PC-3 (cell line): ENCODE measurements around the gene PSAPL1. TPM values are rescaled to one million over a fixed set of nuclear protein-coding genes. Genes with fewer than 3 reads are reported as not detected.
A peak's percentile ranks its signal among the peaks of the same experiment; 100 is the strongest.

Experiments
- ATAC-seq: fragments of 200-7000 bp; cut with Tn5 transposase; 2 replicates; pipeline ENCODE4 v1.9.1; 2020; ENCODE audit warnings: mild to moderate bottlenecking, moderate library complexity
- BruUV-seq: library from RNA; stranded (reverse); fragments of 400-500 nt; replicated peaks from 2 replicates; lab custom pipeline; 2021; lab: Mats Ljungman, UMichigan
- CTCF ChIA-PET: fragments of 300-600 bp; sonication (Branson Sonifier 250); formaldehyde crosslinking; loops from one replicate; lab custom pipeline; 2022; ENCODE audit warnings: antibody characterized with exemption; lab: Charles Lee
- POLR2A ChIA-PET: fragments of 300-600 bp; sonication (Branson Sonifier 250); formaldehyde crosslinking; loops from one replicate; lab custom pipeline; 2022; ENCODE audit warnings: antibody characterized with exemption; ENCODE audit not compliant: unreplicated experiment; lab: Charles Lee
- DNase-seq: peaks from one replicate; pipeline ENCODE4 v3.0.0-alpha.2; 2015
- H2AFZ ChIP-seq: fragments of 300-600 bp; sonication (generic); 2 replicates; pipeline ENCODE4 v1.6.0; 2016; ENCODE audit warnings: antibody characterized with exemption, low read length
- H3F3A ChIP-seq: fragments of 300-600 bp; sonication (generic); one replicate; pipeline ENCODE4 v1.6.0; 2017; ENCODE audit warnings: antibody characterized with exemption, low read length, control low read depth, mild to moderate bottlenecking; ENCODE audit not compliant: unreplicated experiment
- H3K27ac ChIP-seq: fragments of 300-600 bp; sonication (generic); 2 replicates; pipeline ENCODE4 v1.5.1; 2016; ENCODE audit warnings: mild to moderate bottlenecking, low read length
- H3K27me3 ChIP-seq: fragments of 300-600 bp; sonication (generic); 2 replicates; pipeline ENCODE4 v1.6.1; 2016; ENCODE audit warnings: low read length, mixed read lengths
- H3K36me3 ChIP-seq: fragments of 300-600 bp; sonication (generic); 2 replicates; pipeline ENCODE4 v1.6.1; 2016; ENCODE audit warnings: low read depth, mixed run types, low read length, mixed read lengths
- H3K4me1 ChIP-seq: fragments of 300-600 bp; sonication (generic); 2 replicates; pipeline ENCODE4 v1.5.1; 2016; ENCODE audit warnings: low read length; ENCODE audit not compliant: insufficient read depth
- H3K4me2 ChIP-seq: fragments of 300-600 bp; sonication (generic); 2 replicates; pipeline ENCODE4 v1.6.0; 2016; ENCODE audit warnings: low read length
- H3K4me3 ChIP-seq: fragments of 300-600 bp; sonication (generic); 2 replicates; pipeline ENCODE4 v1.5.1; 2016; ENCODE audit warnings: mild to moderate bottlenecking, low read length, mixed read lengths
- H3K79me2 ChIP-seq: fragments of 300-600 bp; sonication (generic); 2 replicates; pipeline ENCODE4 v1.6.1; 2017; ENCODE audit warnings: low read length, mixed read lengths
- H3K9ac ChIP-seq: fragments of 300-600 bp; sonication (generic); 2 replicates; pipeline ENCODE4 v1.6.0; 2016; ENCODE audit warnings: mild to moderate bottlenecking, low read length
- H3K9me2 ChIP-seq: fragments of 300-600 bp; sonication (generic); replicated peaks from 2 replicates; pipeline ENCODE4 v1.6.1; 2016; ENCODE audit warnings: mixed run types, low read length, mixed read lengths
- H3K9me3 ChIP-seq: fragments of 300-600 bp; sonication (generic); 2 replicates; pipeline ENCODE4 v1.6.1; 2016; ENCODE audit warnings: low read length, mixed read lengths
- H4K20me1 ChIP-seq: fragments of 300-600 bp; sonication (generic); 2 replicates; pipeline ENCODE4 v1.6.1; 2016; ENCODE audit warnings: low read length, mixed read lengths
- EZH2 ChIP-seq: fragments of 300-600 bp; sonication (generic); IDR thresholded peaks from one replicate; pipeline ENCODE4 v1.6.1; 2017; ENCODE audit warnings: antibody characterized with exemption, mild to moderate bottlenecking, low read length; ENCODE audit not compliant: unreplicated experiment
- EZH2phosphoT487 ChIP-seq: fragments of 300-600 bp; sonication (generic); IDR thresholded peaks from 2 replicates; pipeline ENCODE4 v1.6.1; 2018; ENCODE audit warnings: mild to moderate bottlenecking, antibody characterized with exemption, low read length, borderline replicate concordance
- intact Hi-C: fragments of 100-400 bp; cut with micrococcal nuclease; formaldehyde crosslinking; loops from 2 replicates; pipeline ENCODE4 v1.9.0; 2023
- total RNA-seq: library from RNA; depleted of rRNA; stranded (reverse); fragments of >200 nt; gene quantifications from 2 replicates; pipeline ENCODE4 v1.2.3, GENCODE V29; 2014
- TF ChIP-seq, protein P1 (sequence below): fragments of 300-600 bp; sonication (generic); conservative IDR thresholded peaks from 2 replicates; pipeline ENCODE4 v1.5.1; 2017; ENCODE audit warnings: antibody characterized with exemption, low read depth, mild to moderate bottlenecking, low read length

PSAPL1 gene
- total RNA-seq, 1 experiment from 2014 or later, result 0.15 TPM

DNA sequence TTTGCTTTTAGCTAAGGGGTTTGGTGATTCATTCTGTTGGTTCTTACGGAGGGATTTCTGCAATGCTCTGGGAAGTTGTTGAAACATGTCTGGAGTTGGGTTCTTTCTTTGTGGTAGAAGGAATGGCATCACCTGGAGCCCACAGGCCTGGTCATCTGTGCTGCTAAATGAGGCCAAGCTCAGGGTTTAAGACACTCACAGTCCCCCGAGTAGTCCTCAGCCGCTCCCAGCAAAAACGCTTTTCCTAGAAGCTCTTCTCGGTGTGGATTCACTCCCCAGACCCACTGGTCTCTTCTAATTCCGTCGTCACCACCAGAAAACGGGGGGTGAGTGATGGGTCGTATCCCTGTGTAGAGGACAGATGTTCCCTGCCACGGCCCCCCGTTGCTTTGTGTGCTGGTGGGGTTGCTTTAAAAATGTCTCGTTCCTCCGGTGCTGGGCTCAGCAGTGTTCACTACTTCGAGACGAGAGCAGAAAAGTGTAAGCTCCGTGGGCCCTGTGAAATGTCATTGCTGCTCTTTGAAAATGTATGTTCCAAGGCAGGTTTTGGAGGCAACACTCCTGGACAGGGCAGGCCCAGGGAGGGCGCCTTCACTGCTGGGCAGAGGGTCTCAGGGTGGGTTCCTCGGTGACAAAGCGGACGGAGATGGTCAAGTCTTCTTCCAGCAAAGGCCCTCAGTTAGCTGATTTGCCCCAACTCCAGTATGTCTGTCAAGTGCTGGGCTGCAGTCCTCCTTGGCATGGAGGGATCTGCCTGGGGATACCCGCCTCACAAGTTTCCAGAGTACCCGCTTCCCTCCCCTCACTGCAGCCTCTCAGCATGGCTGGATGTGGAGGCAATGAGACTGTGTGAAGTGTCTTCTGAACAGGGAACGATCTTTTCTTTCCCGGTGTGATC, 37.3 kb downstream of the PSAPL1 start:
- CTCF ChIA-PET, result interaction anchor here (1.0 kb wide), 1 partner anchor 253 kb away, joined by 4 read pairs; no protein-coding TSS in a partner anchor
- Histone ChIP-seq H3K27me3 (no peaks in the 10 kb centered on the region), H3K36me3 (no peaks in the 10 kb centered on the region), H4K20me1 (no peaks in the 10 kb centered on the region), H3F3A (no peaks in the 10 kb centered on the region), H3K4me1 (peaks cover 17% of the 10 kb centered on the region), H3K79me2 (no peaks in the 10 kb centered on the region), H2AFZ (no peak overlapping the region), H3K9ac (no peak overlapping the region), H3K9me2 (no peaks in the 10 kb centered on the region), H3K27ac (no peak overlapping the region), H3K9me3 (no peaks in the 10 kb centered on the region), H3K4me2 (peak overlapping the region; percentile 6; the same call in 1 of the 2 replicates), H3K4me3 (no peak overlapping the region)
- BruUV-seq, result no TSS peak
- intact Hi-C loops, result no loop called here
- TF ChIP-seq EZH2phosphoT487, result no peak
- no peak for TF ChIP-seq EZH2
- DNase-seq (no peak), ATAC-seq (no peak; the same call in 1 of the 2 replicates)
- POLR2A ChIA-PET, result no interaction called here

DNA sequence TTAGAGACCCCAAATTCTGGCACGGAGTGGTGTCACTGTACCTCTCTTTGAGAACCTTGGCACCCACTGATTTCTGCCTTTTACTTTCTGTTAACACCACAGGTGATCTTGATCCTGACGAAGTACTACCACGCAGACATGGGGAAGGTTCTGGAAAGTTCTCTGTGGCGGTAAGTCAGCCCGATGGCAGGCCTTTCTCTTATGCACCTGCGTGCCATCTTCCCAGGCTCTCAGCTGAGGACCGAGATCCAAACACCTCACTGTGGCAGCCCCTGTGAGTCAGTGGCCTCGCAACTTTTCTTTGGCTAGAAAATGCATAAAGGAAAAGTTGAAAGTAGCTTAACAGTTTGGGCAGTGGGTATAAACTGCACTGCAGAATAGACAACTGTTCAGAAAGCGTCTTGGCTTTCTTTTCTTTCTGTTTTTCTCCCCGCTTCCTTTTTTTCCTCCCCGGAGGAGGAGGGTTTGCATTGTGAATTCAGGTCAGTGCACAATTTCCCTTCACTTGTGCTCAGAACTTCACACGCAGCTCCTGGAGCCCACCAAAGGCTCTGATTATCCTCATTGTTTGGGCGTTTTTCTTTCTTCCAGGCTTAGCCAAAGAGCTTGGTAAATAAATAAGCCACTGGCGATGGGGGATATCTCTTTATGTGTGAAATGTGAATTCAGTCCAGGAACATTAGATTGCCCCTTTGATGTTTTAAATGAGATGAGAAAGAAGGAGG, 38.4 kb downstream of the PSAPL1 start:
- POLR2A ChIA-PET, result no interaction called here
- BruUV-seq, result no TSS peak
- no peak for ATAC-seq

DNA sequence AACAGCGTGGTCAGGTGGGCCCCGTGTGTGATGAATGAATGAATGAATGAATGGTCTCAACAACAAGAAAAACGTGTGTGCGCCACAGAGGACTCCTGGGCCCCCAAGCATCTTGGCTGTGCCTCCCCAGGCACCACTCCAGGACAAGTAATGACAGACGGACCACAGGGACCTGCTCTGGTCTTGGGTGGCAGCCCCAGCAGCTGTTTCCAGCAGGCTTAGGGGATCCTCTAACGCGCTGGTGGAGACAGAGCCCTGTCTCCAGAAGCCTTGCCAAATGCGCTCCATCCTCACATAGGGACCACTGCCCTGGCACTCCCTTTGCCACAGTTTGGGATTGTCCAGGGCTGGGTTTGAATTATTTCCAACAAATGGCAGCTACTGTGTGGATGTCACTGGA, 39.1 kb downstream of the PSAPL1 start:
- Histone ChIP-seq H3K36me3 (no peaks in the 10 kb centered on the region), H2AFZ (no peak overlapping the region), H3K4me2 (no peak overlapping the region), H3K4me3 (no peak overlapping the region), H4K20me1 (no peaks in the 10 kb centered on the region), H3K4me1 (peaks cover 15% of the 10 kb centered on the region; the same call in 1 of the 2 replicates), H3K27ac (no peak overlapping the region), H3K9me3 (no peaks in the 10 kb centered on the region), H3F3A (no peaks in the 10 kb centered on the region), H3K9me2 (no peaks in the 10 kb centered on the region), H3K9ac (no peak overlapping the region), H3K79me2 (no peaks in the 10 kb centered on the region), H3K27me3 (no peaks in the 10 kb centered on the region)
- TF ChIP-seq, protein P1, sequence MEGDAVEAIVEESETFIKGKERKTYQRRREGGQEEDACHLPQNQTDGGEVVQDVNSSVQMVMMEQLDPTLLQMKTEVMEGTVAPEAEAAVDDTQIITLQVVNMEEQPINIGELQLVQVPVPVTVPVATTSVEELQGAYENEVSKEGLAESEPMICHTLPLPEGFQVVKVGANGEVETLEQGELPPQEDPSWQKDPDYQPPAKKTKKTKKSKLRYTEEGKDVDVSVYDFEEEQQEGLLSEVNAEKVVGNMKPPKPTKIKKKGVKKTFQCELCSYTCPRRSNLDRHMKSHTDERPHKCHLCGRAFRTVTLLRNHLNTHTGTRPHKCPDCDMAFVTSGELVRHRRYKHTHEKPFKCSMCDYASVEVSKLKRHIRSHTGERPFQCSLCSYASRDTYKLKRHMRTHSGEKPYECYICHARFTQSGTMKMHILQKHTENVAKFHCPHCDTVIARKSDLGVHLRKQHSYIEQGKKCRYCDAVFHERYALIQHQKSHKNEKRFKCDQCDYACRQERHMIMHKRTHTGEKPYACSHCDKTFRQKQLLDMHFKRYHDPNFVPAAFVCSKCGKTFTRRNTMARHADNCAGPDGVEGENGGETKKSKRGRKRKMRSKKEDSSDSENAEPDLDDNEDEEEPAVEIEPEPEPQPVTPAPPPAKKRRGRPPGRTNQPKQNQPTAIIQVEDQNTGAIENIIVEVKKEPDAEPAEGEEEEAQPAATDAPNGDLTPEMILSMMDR, result no peak
- TF ChIP-seq EZH2phosphoT487 (no peak), EZH2 (no peak)
- DNase-seq, result no peak
- BruUV-seq, result no TSS peak
- ATAC-seq, result no peak
- intact Hi-C loops, result no loop called here
- ChIA-PET POLR2A (no interaction called here), CTCF (no interaction called here)

More for the DNA sequence above, 38.4 kb downstream of the PSAPL1 start:
- Histone ChIP-seq H3K4me2 (no peak overlapping the region), H3K9me3 (no peaks in the 10 kb centered on the region), H4K20me1 (no peaks in the 10 kb centered on the region), H3K27me3 (no peaks in the 10 kb centered on the region), H3K36me3 (no peaks in the 10 kb centered on the region), H3K4me3 (no peak overlapping the region), H2AFZ (no peak overlapping the region), H3K27ac (no peak overlapping the region), H3K79me2 (no peaks in the 10 kb centered on the region), H3K9ac (no peak overlapping the region), H3K4me1 (peaks cover 15% of the 10 kb centered on the region; the same call in 1 of the 2 replicates), H3F3A (no peaks in the 10 kb centered on the region), H3K9me2 (no peaks in the 10 kb centered on the region)
- CTCF ChIA-PET, result no interaction called here
- TF ChIP-seq EZH2 (no peak), EZH2phosphoT487 (no peak)
- TF ChIP-seq, protein P1, result no peak
- intact Hi-C loops, result no loop called here
- DNase-seq, result no peak
